ENCODE results near the gene TAF5L. TPM values are rescaled to one million over a fixed set of nuclear protein-coding genes. Genes with fewer than 3 reads are reported as not detected.

Gene TAF5L
- polyA plus RNA-seq, 12 donors = 10.1 to 18.2 (median 12.0) TPM; not detected in 1

Other genes with a start within 250 kb of the TAF5L start
- over 10,000 TPM in 5 of 12 donors, 1,000 to 10,000 TPM in 7; 3,117 to 18,980 (median 8,257) TPM for gene ACTA1, start 192.0 kb downstream of the TAF5L start, polyA plus RNA-seq (ENCODE audit: insufficient read length in 12 of 12)
- gene NUP133, start 117.8 kb downstream of the TAF5L start, polyA plus RNA-seq (ENCODE audit: insufficient read length in 12 of 12) = 10 to 100 TPM in 11 of 12 donors, not detected in 1; 17.1 to 38.9 (median 31.1) TPM
- gene ABCB10, start 67.4 kb downstream of the TAF5L start, polyA plus RNA-seq (ENCODE audit: insufficient read length in 12 of 12) = 10 to 100 TPM in 11 of 12 donors, not detected in 1; 12.1 to 31.9 (median 17.4) TPM
- gene URB2, start 125 bp upstream of the TAF5L start, polyA plus RNA-seq (ENCODE audit: insufficient read length in 12 of 12) = 1 to 10 TPM in 11 of 12 donors, not detected in 1; 1.8 to 7.7 (median 6.4) TPM

Data from muscle of arm (tissue), 12 donors.